NT2/D1 (cell line): ENCODE measurements around the gene SLX4IP.
"Not testable (repeated sequence)": the region's sequence is repeated elsewhere in the genome, so short reads cannot be mapped to it uniquely, and the experiment has no call there.

Experiments used
- DNase-seq: peaks from one replicate; pipeline ENCODE4 v3.0.0-alpha.2; 2011; ENCODE audit warnings: low read depth, low spot score
- H3K27me3 ChIP-seq: 2 replicates; pipeline ENCODE4 v1.6.0; 2011; ENCODE audit warnings: mild to moderate bottlenecking; ENCODE audit not compliant: insufficient read length, insufficient read depth
- H3K36me3 ChIP-seq: 2 replicates; pipeline ENCODE4 v1.6.1; 2011; ENCODE audit warnings: mild to moderate bottlenecking, low read length, mixed read lengths; ENCODE audit not compliant: insufficient read depth, insufficient read length
- H3K4me1 ChIP-seq: 2 replicates; pipeline ENCODE4 v1.5.1; 2011; ENCODE audit not compliant: insufficient read depth, insufficient read length
- H3K4me3 ChIP-seq: 2 replicates; pipeline ENCODE4 v1.5.1; 2011; ENCODE audit warnings: low read depth; ENCODE audit not compliant: insufficient read length
- H3K9ac ChIP-seq: 2 replicates; pipeline ENCODE4 v1.6.0; 2011; ENCODE audit warnings: low read depth; ENCODE audit not compliant: insufficient read length
- H3K9me3 ChIP-seq: 2 replicates; pipeline ENCODE4 v1.5.1; 2011; ENCODE audit warnings: mild to moderate bottlenecking, low read length; ENCODE audit not compliant: insufficient read depth
- SUZ12 ChIP-seq: IDR thresholded peaks from 2 replicates; pipeline ENCODE4 v1.6.1; 2011; ENCODE audit not compliant: insufficient read length, insufficient read depth; ENCODE audit errors: extremely low read depth
- YY1 ChIP-seq: IDR thresholded peaks from 2 replicates; pipeline ENCODE4 v1.6.1; 2011; ENCODE audit not compliant: insufficient read length, insufficient read depth
- ZNF274 ChIP-seq: IDR thresholded peaks from 2 replicates; pipeline ENCODE4 v1.6.1; 2011; ENCODE audit warnings: mild to moderate bottlenecking, low read depth, low read length

The SLX4IP gene

GRCh38 chr20:10415013-10415650 lies 20.0 kb upstream of the SLX4IP start:
- TF ChIP-seq ZNF274 = no peak
- no peak for TF ChIP-seq YY1
- TF ChIP-seq SUZ12 = no peak
- Histone ChIP-seq H3K36me3 (peaks cover 39% of the 10 kb centered on the region), H3K9me3 (no peaks in the 10 kb centered on the region)

GRCh38 chr20:10417218-10417617 lies 17.9 kb upstream of the SLX4IP start:
- H3K9me3 ChIP-seq, H3K9ac ChIP-seq, H3K4me3 ChIP-seq, H3K27me3 ChIP-seq, DNase-seq, H3K4me1 ChIP-seq: not testable (repeated sequence)
- peaks cover 39% of the 10 kb centered on the region for H3K36me3 ChIP-seq

More at GRCh38 chr20:10415013-10415650, 20.0 kb upstream of the SLX4IP start:
- no peak overlapping the region for H3K4me3 ChIP-seq
- no peaks in the 10 kb centered on the region for H3K4me1 ChIP-seq
- no peak overlapping the region for H3K9ac ChIP-seq
- DNase-seq = peak; percentile 52
- H3K27me3 ChIP-seq = no peaks in the 10 kb centered on the region

- H3K4me3 ChIP-seq = no peak overlapping the region
- H3K27me3 ChIP-seq = no peaks in the 10 kb centered on the region
- DNase-seq = no peak
- H3K9me3 ChIP-seq = no peaks in the 10 kb centered on the region
- no peaks in the 10 kb centered on the region for H3K4me1 ChIP-seq
- peaks cover 24% of the 10 kb centered on the region for H3K36me3 ChIP-seq
- TF ChIP-seq ZNF274 = no peak
- no peak for TF ChIP-seq YY1
- TF ChIP-seq SUZ12 = no peak
- H3K9ac ChIP-seq = no peak overlapping the region
Observed at GRCh38 chr20:10419550-10420133, 15.5 kb upstream of the SLX4IP start.

DNA sequence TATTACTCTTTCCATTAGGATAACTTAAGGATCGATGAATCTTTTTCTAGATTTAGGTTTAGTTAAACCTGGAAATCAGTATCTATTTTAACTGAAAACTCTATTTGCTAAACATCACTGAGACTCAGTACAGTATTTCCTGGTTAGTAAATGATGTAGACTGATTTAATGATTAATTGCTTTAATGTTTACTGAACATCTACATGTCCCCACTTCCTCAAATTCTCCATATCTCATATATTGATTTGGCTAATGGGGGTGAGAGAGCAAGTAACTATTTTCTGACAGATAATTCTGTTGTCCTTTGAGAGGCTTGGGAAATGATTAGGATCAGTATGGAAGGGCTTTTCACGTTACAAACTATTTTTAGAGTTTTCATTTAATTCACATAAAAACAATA lies 11.4 kb upstream of the SLX4IP start:
- no peaks in the 10 kb centered on the region for H3K4me1 ChIP-seq
- no peak overlapping the region for H3K9ac ChIP-seq
- DNase-seq = no peak
- H3K36me3 ChIP-seq = peaks cover 16% of the 10 kb centered on the region
- no peaks in the 10 kb centered on the region for H3K9me3 ChIP-seq
- no peak for TF ChIP-seq YY1
- TF ChIP-seq SUZ12 = no peak
- no peak for TF ChIP-seq ZNF274
- no peak overlapping the region for H3K4me3 ChIP-seq
- H3K27me3 ChIP-seq = no peaks in the 10 kb centered on the region

DNA sequence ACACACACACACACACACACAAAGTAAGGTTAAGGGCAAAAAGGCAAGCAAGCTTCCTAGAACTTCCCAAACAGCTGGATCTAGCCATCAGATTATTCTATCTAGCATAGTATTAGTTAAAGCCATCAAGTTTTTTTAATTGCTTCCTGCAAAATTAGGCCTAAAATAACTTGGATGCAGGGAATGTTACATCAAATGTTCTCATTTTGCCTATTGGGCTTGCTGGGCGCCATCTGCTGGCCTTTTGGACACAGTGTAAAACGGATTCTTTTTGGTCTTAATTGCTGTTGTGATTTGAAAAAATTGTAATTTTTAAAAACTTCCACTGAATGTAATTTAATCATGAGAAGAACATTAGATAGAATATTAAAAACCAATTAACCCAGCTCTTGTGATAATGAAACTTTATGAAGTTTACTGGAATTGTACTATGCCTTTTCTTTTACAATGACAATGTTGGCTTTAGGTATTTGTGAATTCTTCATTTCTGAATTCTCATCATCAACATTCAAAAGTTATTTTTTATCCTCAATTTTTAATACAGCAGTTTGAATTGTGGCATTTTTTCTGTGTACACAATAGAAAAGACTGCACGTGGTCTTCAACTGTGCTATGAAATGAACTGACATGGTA lies 7.9 kb upstream of the SLX4IP start:
- no peaks in the 10 kb centered on the region for H3K4me1 ChIP-seq
- no peak overlapping the region for H3K9ac ChIP-seq
- no peaks in the 10 kb centered on the region for H3K27me3 ChIP-seq
- no peaks in the 10 kb centered on the region for H3K9me3 ChIP-seq
- TF ChIP-seq ZNF274 (no peak), SUZ12 (no peak), YY1 (no peak)
- no peak for DNase-seq
- peaks cover 18% of the 10 kb centered on the region for H3K36me3 ChIP-seq
- H3K4me3 ChIP-seq = no peak overlapping the region

DNA sequence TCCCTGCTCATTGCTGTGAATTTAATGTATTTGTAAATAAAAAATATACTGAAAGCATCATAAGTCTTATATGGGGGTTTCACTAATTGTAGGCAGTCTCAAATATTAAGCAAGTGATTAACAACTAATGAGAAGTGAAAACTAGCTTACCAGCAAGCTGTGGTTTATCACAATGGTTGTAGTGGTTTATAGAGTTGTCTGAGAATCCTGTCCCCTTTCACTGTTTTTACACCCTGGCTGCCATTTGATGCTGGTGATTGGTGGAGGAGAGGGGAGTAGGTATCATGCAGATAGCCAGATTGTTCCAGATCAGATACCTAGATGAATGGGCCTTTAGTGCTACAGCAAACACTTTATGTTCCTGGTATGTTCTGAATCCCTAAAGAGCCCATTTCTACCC lies 7.1 kb upstream of the SLX4IP start:
- H3K9ac ChIP-seq = no peak overlapping the region
- TF ChIP-seq ZNF274 (no peak), YY1 (no peak), SUZ12 (no peak)
- no peaks in the 10 kb centered on the region for H3K9me3 ChIP-seq
- no peaks in the 10 kb centered on the region for H3K27me3 ChIP-seq
- peaks cover 21% of the 10 kb centered on the region for H3K36me3 ChIP-seq
- no peak overlapping the region for H3K4me3 ChIP-seq
- DNase-seq = no peak
- no peaks in the 10 kb centered on the region for H3K4me1 ChIP-seq

DNA sequence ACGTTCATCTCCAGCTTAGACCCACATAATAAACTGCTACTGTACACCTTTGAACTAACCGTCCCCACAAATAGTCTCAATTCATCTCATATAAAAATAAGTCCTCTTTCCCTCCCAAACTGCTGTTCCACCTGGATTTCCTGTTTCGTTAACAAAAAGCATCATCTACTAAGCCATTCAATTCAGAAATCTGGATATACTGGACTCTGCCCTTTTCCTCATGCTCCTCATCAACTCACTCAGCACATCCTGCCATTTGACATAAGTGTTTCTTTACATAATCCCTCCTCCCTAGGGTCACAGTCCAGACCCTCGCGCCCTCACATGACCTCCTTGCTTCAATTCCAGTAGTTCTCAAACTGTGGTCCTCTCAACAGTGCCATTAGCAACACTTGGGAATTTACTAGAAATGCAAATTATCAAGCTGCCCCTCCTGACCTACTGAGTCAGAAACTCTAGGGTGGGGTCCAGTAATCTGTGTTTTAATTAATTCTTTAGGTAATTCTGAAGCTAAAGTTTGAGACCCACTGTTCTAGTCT lies 5.6 kb upstream of the SLX4IP start:
- no peak for DNase-seq
- H3K4me3 ChIP-seq = no peak overlapping the region
- TF ChIP-seq SUZ12 (no peak), ZNF274 (no peak), YY1 (no peak)

More for the DNA sequence above, 5.6 kb upstream of the SLX4IP start:
- H3K9me3 ChIP-seq = no peaks in the 10 kb centered on the region
- peaks cover 21% of the 10 kb centered on the region for H3K36me3 ChIP-seq
- H3K4me1 ChIP-seq = no peaks in the 10 kb centered on the region
- no peaks in the 10 kb centered on the region for H3K27me3 ChIP-seq
- H3K9ac ChIP-seq = no peak overlapping the region
